Panc1 (cell line): ENCODE measurements around the gene SGPP1. TPM values are rescaled to one million over a fixed set of nuclear protein-coding genes. Genes with fewer than 3 reads are reported as not detected.

Experiments
- ATAC-seq: fragments of 200-7000 bp; cut with Tn5 transposase; 2 replicates; pipeline ENCODE4 v1.9.1; 2020; ENCODE audit warnings: mild to moderate bottlenecking, moderate library complexity
- BruUV-seq: library from RNA; stranded (reverse); fragments of 400-500 nt; replicated peaks from 2 replicates; lab custom pipeline; 2021; lab: Mats Ljungman, UMichigan
- CTCF ChIA-PET: fragments of 300-600 bp; sonication (Branson Sonifier 250); formaldehyde crosslinking; loops from one replicate; lab custom pipeline; 2022; ENCODE audit warnings: antibody characterized with exemption; lab: Charles Lee
- POLR2A ChIA-PET: fragments of 300-600 bp; sonication (Branson Sonifier 250); formaldehyde crosslinking; loops from one replicate; lab custom pipeline; 2022; ENCODE audit warnings: antibody characterized with exemption; lab: Charles Lee
- DNase-seq: peaks from one replicate; pipeline ENCODE4 v3.0.0-alpha.2; 2010; ENCODE audit warnings: low read depth, low spot score
- H3K27ac ChIP-seq: 2 replicates; pipeline ENCODE4 v1.5.1; 2011; ENCODE audit warnings: mild to moderate bottlenecking, low read length, inconsistent platforms
- H3K27me3 ChIP-seq: fragments of 200-500 bp; sonication (Bioruptor generic); 2 replicates; pipeline ENCODE4 v1.6.0; 2014; ENCODE audit warnings: low read length, inconsistent platforms; ENCODE audit not compliant: control insufficient read depth, insufficient read depth
- H3K36me3 ChIP-seq: fragments of 200-500 bp; sonication (Bioruptor generic); 2 replicates; pipeline ENCODE4 v1.5.1; 2014; ENCODE audit warnings: inconsistent platforms, mild to moderate bottlenecking, low read length, moderate library complexity; ENCODE audit not compliant: control insufficient read depth, insufficient read depth
- H3K4me1 ChIP-seq: 2 replicates; pipeline ENCODE4 v1.5.1; 2011; ENCODE audit warnings: inconsistent platforms, mild to moderate bottlenecking, low read length, moderate library complexity; ENCODE audit not compliant: control insufficient read depth, insufficient read depth
- H3K4me3 ChIP-seq, 2 experiments: 2 replicates each; pipeline ENCODE4 v1.5.1; 2011 to 2012; ENCODE audit warnings: low read depth in 2 of 2, low read length in 2 of 2, mild to moderate bottlenecking in 2 of 2, inconsistent platforms in 1 of 2, moderate library complexity in 1 of 2
- H3K9me3 ChIP-seq: fragments of 200-500 bp; sonication (Bioruptor generic); 2 replicates; pipeline ENCODE4 v1.5.1; 2014; ENCODE audit warnings: low read depth, mild to moderate bottlenecking, inconsistent platforms, low read length, moderate library complexity; ENCODE audit not compliant: control insufficient read depth, insufficient read depth
- CTCF ChIP-seq: fragments of 450-650 bp; IDR thresholded peaks from 2 replicates; pipeline ENCODE4 v1.5.1; 2017; ENCODE audit warnings: mild to moderate bottlenecking
- POLR2AphosphoS5 ChIP-seq: IDR thresholded peaks from 2 replicates; pipeline ENCODE4 v1.6.1; 2012; ENCODE audit warnings: mild to moderate bottlenecking, low read depth, low read length, moderate library complexity
- REST ChIP-seq, 2 experiments: IDR thresholded peaks; 2 replicates each; pipeline ENCODE4 v1.6.1; 2011 to 2012; ENCODE audit warnings: low read depth in 2 of 2, control low read depth in 1 of 2, low read length in 1 of 2, mild to moderate bottlenecking in 1 of 2, moderate library complexity in 1 of 2; ENCODE audit not compliant: insufficient read depth in 1 of 2
- SIN3A ChIP-seq: IDR thresholded peaks from 2 replicates; pipeline ENCODE4 v1.6.1; 2012; ENCODE audit warnings: low read depth, mild to moderate bottlenecking, low read length, moderate library complexity, borderline replicate concordance; ENCODE audit not compliant: insufficient read depth
- TCF7L2 ChIP-seq: IDR thresholded peaks from 2 replicates; pipeline ENCODE4 v1.6.1; 2011; ENCODE audit warnings: mild to moderate bottlenecking, low read depth, low read length, inconsistent platforms
- in situ Hi-C: cut with HindIII; loops from 2 replicates; pipeline ENCODE4 v1.10.0; 2016; ENCODE audit warnings: low sequenced_read_pairs, low pct_unique_long_range_greater_than_20kb
- intact Hi-C: fragments of 100-400 bp; cut with micrococcal nuclease; formaldehyde crosslinking; loops from one replicate; pipeline ENCODE4 v1.10.0; 2022; ENCODE audit not compliant: unreplicated experiment
- total RNA-seq: library from RNA; stranded (reverse); gene quantifications from one replicate; pipeline ENCODE4 v1.2.1, GENCODE V29; 2021; ENCODE audit not compliant: unreplicated experiment

The SGPP1 gene
- total RNA-seq, 1 experiment from 2014 or later, result 30.0 TPM

GRCh38 chr14:63717702-63718101 lies 10.2 kb downstream of the SGPP1 start:
- no peak for DNase-seq
- ChIA-PET CTCF (no interaction called here), POLR2A (no interaction called here)
- Histone ChIP-seq H3K9me3 (peaks cover 12% of the 10 kb centered on the region; the same call in 1 of the 2 replicates), H3K27me3 (no peaks in the 10 kb centered on the region), H3K27ac (no peak overlapping the region), H3K4me1 (no peaks in the 10 kb centered on the region), H3K36me3 (no peaks in the 10 kb centered on the region), H3K4me3 (no peak overlapping the region)
- intact Hi-C loops, result no loop called here
- TF ChIP-seq POLR2AphosphoS5, result no peak
- TF ChIP-seq SIN3A, result no peak
- no peak for TF ChIP-seq REST (IDR thresholded peaks at IDR 0.05; ENCODE audit: insufficient read depth in 1 of 2, low read depth in 2 of 2, low read length in 1 of 2)
- no peak for TF ChIP-seq TCF7L2
- in situ Hi-C loops, result no loop called here
- no TSS peak for BruUV-seq
- no peak for ATAC-seq

GRCh38 chr14:63715360-63715759 lies 12.5 kb downstream of the SGPP1 start:
- intact Hi-C loops (no loop called here), in situ Hi-C loops (no loop called here)
- CTCF ChIA-PET, result no interaction called here
- Histone ChIP-seq H3K27ac (no peak overlapping the region), H3K4me1 (no peaks in the 10 kb centered on the region), H3K27me3 (no peaks in the 10 kb centered on the region), H3K36me3 (no peaks in the 10 kb centered on the region), H3K4me3 (no peak overlapping the region), H3K9me3 (peaks cover 12% of the 10 kb centered on the region; the same call in 1 of the 2 replicates)
- ATAC-seq, result no peak
- BruUV-seq, result no TSS peak
- DNase-seq, result no peak
- POLR2A ChIA-PET, result no interaction called here
- no peak for TF ChIP-seq TCF7L2
- no peak for TF ChIP-seq CTCF
- no peak for TF ChIP-seq POLR2AphosphoS5
- TF ChIP-seq SIN3A, result no peak
- TF ChIP-seq REST (IDR thresholded peaks at IDR 0.05; ENCODE audit: insufficient read depth in 1 of 2, low read depth in 2 of 2, low read length in 1 of 2), result no peak
